OCI-LY3 (cell line): ENCODE measurements around the gene ZNF200.

Experiments used
- H2AFZ ChIP-seq: fragments of 200-600, 300-600 bp; shearing (Covaris generic); 2 replicates; pipeline ENCODE4 v1.6.0; 2014; ENCODE audit warnings: antibody characterized with exemption, low read depth, low read length
- H3K27ac ChIP-seq: fragments of 200-600, 300-600 bp; sonication (generic); 2 replicates; pipeline ENCODE4 v1.5.1; 2014; ENCODE audit warnings: mild to moderate bottlenecking, low read length, moderate library complexity, mixed read lengths
- H3K27me3 ChIP-seq: fragments of 200-600, 300-600 bp; sonication (generic); 2 replicates; pipeline ENCODE4 v1.6.1; 2014; ENCODE audit warnings: low read depth, low read length, mixed read lengths
- H3K36me3 ChIP-seq: fragments of 200-600, 300-600 bp; sonication (generic); replicated peaks from 2 replicates; pipeline ENCODE3; 2014; ENCODE audit warnings: low read depth, low read length, mixed read lengths
- H3K4me1 ChIP-seq: fragments of 300-600, 200-600 bp; sonication (generic); 2 replicates; pipeline ENCODE4 v1.6.1; 2014; ENCODE audit warnings: low read length, mixed read lengths
- H3K4me2 ChIP-seq: fragments of 200-600, 300-600 bp; sonication (generic); 2 replicates; pipeline ENCODE4 v1.6.1; 2014; ENCODE audit warnings: low read length, mixed read lengths
- H3K4me3 ChIP-seq: fragments of 300-600, 200-600 bp; sonication (generic); 2 replicates; pipeline ENCODE4 v1.5.1; 2014; ENCODE audit warnings: antibody characterized with exemption, mild to moderate bottlenecking, low read length, moderate library complexity
- H3K79me2 ChIP-seq: fragments of 300-600, 200-600 bp; shearing (Covaris generic); 2 replicates; pipeline ENCODE4 v1.6.1; 2014; ENCODE audit warnings: mild to moderate bottlenecking, low read length, mixed read lengths
- H3K9ac ChIP-seq: fragments of 300-600, 200-600 bp; shearing (Covaris generic); 2 replicates; pipeline ENCODE4 v1.6.0; 2014; ENCODE audit warnings: mild to moderate bottlenecking, low read length, moderate library complexity
- H3K9me3 ChIP-seq: fragments of 200-600, 300-600 bp; shearing (Covaris generic); 2 replicates; pipeline ENCODE4 v1.6.1; 2014; ENCODE audit warnings: low read length, mixed read lengths; ENCODE audit not compliant: insufficient read depth
- H4K20me1 ChIP-seq: fragments of 200-600, 300-600 bp; sonication (generic); 2 replicates; pipeline ENCODE4 v1.6.1; 2016; ENCODE audit warnings: low read length, mixed read lengths; ENCODE audit not compliant: insufficient read depth
- CTCF ChIP-seq: fragments of 200-600, 300-600 bp; sonication (generic); IDR thresholded peaks from 2 replicates; pipeline ENCODE4 v1.5.1; 2014; ENCODE audit warnings: antibody characterized with exemption, low read length, low read depth
- EZH2phosphoT487 ChIP-seq: fragments of 200-600 bp; shearing (Covaris generic); IDR thresholded peaks from 2 replicates; pipeline ENCODE4 v1.6.1; 2018; ENCODE audit warnings: antibody characterized with exemption, mixed run types, low read depth

Gene ZNF200

DNA sequence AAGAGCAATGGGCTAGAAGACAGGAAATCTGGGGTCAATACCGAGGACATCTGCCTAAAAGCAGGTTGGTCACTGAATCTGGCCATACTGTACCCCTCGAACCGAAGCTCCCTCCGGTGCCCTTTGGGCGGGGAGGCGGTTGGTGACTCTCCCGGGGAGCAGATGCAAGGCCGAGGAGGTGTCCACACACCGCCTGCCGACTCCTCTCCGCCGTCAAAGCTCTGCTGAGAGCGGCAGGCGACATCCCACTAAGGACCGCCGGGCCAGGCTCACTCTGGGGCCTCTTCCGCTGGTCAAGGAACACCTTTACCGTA, 458 bp downstream of the ZNF200 start:
- Histone ChIP-seq H4K20me1 (no peaks in the 10 kb centered on the region), H3K27me3 (no peaks in the 10 kb centered on the region), H2AFZ (0 out of 2 replicates have a peak overlapping the region, but pooled peaks have one; percentile 62), H3K4me2 (peak overlapping the region; percentile 93), H3K4me1 (peaks cover 14% of the 10 kb centered on the region), H3K79me2 (peaks cover 25% of the 10 kb centered on the region), H3K27ac (peak overlapping the region; percentile 84), H3K36me3 (peaks cover 43% of the 10 kb centered on the region), H3K9me3 (no peaks in the 10 kb centered on the region), H3K9ac (peak overlapping the region; percentile 81), H3K4me3 (peak overlapping the region; percentile 90)
- no peak for TF ChIP-seq EZH2phosphoT487
- no peak for TF ChIP-seq CTCF

- Histone ChIP-seq H3K9ac (no peak overlapping the region), H3K4me2 (no peak overlapping the region), H3K4me1 (no peaks in the 10 kb centered on the region), H3K9me3 (peaks cover 38% of the 10 kb centered on the region), H3K4me3 (no peak overlapping the region), H4K20me1 (no peaks in the 10 kb centered on the region), H3K79me2 (no peaks in the 10 kb centered on the region), H3K27ac (no peak overlapping the region), H3K36me3 (peaks cover 72% of the 10 kb centered on the region), H3K27me3 (no peaks in the 10 kb centered on the region), H2AFZ (no peak overlapping the region)
- TF ChIP-seq CTCF = no peak
- no peak for TF ChIP-seq EZH2phosphoT487
Observed at GRCh38 chr16:3223913-3224515, 10.9 kb downstream of the ZNF200 start.

DNA sequence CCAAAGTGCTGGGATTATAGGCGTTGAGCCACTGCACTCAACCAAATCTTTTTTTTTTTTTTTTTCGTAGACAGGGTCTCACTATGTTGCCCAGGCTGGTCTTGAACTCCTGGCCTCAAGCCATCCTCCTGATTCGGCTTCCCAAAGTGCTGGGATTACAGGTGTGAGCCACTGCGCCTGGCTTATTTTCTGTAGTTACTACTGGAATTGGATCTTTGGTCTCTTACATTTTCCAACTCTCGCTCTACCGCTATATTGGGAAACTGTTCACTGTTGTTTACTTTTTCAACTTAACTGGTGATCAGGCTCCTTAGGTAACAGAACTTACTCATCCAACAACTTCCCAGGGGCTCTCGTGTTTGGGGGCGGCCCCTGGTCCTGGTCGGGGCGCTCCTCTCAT, 14.1 kb downstream of the ZNF200 start:
- H3K79me2 ChIP-seq = no peaks in the 10 kb centered on the region
- H2AFZ ChIP-seq = no peak overlapping the region
- H3K4me1 ChIP-seq = no peaks in the 10 kb centered on the region
- no peaks in the 10 kb centered on the region for H4K20me1 ChIP-seq
- peaks cover 44% of the 10 kb centered on the region for H3K36me3 ChIP-seq
- peaks cover 7% of the 10 kb centered on the region for H3K27me3 ChIP-seq
- no peak overlapping the region for H3K9ac ChIP-seq
- TF ChIP-seq EZH2phosphoT487 (no peak), CTCF (no peak)
- peaks cover 35% of the 10 kb centered on the region for H3K9me3 ChIP-seq
- H3K27ac ChIP-seq = no peak overlapping the region
- no peak overlapping the region for H3K4me3 ChIP-seq
- no peak overlapping the region for H3K4me2 ChIP-seq

GRCh38 chr16:3216263-3216640, 18.7 kb downstream of the ZNF200 start:
- Histone ChIP-seq H3K79me2 (no peaks in the 10 kb centered on the region), H3K27ac (no peak overlapping the region), H3K9me3 (no peaks in the 10 kb centered on the region), H3K4me2 (no peak overlapping the region), H2AFZ (no peak overlapping the region), H4K20me1 (no peaks in the 10 kb centered on the region), H3K4me1 (peaks cover 8% of the 10 kb centered on the region; the same call in 1 of the 2 replicates), H3K36me3 (no peaks in the 10 kb centered on the region), H3K27me3 (peaks cover 7% of the 10 kb centered on the region), H3K9ac (no peak overlapping the region), H3K4me3 (no peak overlapping the region)
- TF ChIP-seq EZH2phosphoT487 = no peak
- no peak for TF ChIP-seq CTCF
